ENCODE results near the gene PLTP.

- TF ChIP-seq POLR2AphosphoS5 (IDR thresholded peaks at IDR 0.05): no peak
- TF ChIP-seq EZH2 (IDR thresholded peaks at IDR 0.05; ENCODE audit: borderline replicate concordance, insufficient read depth, low read length, poor library complexity, severe bottlenecking): no peak
Measured at GRCh38 chr20:45860560-45861220, 51.3 kb downstream of the PLTP start.

Measured in neural cell (in vitro differentiated cells).